ENCODE results near the gene TBX4.

The TBX4 gene

DNA sequence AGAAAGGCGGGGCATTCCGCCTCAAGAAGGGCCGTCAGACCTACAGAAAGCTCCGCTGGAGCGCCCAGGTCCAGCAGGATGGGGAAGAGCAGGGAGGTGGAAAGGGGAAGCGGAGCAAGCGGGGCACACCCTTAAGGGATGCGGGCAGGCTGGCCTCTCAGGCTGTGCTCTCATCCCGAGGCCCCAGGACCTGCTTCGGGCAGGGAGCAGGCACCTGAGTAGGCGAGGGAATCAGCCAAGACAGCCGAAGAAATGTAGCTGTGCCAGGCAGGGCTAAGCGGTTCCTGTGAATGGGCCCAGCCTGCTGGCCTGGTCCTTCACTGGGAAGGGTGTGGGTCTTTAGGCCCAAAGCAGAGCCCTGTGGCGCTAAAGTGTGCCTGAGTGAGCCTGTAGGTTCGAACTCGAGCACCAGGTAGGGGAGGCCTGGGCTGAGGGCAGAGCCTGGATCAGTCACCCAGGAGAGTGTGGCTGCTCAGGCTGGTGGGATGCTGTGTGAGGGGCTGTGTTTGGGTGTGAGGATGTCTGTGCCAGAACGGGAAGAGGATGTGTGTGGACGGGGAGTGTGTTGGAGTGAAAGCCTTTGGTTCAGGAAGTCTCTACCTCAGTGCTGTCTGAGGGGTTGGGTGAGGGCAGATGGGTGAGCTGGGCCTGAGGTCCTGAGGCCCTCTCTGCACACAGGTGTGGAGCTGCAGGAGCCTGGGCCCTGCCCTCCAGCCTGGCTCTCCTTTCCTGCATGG lies 3.3 kb downstream of the TBX4 start:
- DNase-seq: no peak

DNA sequence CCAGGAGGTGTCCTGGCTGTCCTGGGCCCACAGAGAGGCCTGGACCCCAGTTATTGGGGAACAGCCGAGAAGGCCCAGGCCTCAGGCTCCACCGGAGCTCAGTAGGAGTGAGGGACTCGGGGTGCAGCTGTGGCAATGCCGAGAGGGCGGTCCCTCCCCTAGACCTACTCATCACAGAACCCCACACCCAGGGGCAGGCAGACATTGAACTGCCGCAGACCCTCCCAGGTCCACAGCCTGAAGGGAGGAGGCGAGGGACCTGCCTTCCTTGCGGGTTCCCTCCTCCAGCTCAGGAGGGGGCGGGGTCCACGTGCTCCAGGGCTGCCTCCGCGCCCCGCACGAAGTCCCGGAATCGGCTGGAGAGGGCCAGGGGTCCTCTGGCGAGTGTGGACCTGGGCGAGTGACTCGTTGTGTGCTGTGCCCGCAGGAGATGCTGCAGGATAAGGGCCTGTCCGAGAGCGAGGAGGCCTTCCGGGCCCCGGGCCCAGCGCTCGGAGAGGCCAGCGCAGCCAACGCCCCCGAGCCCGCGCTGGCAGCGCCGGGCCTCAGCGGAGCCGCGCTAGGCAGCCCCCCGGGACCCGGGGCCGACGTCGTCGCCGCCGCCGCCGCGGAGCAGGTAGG lies 3.9 kb downstream of the TBX4 start:
- DNase-seq: no peak

DNA sequence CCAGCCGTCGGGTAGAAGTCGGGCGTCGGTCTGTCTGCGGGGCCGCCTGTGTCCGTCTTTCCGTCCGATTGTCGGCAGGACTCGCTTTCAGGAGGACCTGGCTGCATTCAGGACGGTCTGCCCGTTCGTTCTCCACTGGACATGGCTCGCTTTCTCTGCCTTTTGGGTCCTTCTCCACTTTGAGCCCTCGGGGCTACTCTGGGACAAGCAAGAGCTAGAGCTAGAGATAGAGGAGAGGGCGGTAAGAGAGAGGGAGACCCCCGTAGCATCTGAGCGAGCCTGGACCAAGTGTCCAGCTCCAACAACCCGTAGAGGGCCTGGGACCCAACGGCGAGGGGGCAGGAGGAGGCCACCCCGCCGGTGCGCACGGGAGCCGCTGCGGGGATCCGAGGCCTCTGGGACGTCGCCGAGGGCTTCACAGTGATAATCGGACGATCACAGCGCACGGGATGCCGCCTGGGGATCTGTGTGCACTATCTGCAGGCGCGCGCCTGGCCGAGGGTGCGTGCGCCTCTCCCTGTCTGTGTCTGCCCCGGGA lies 4.5 kb downstream of the TBX4 start:
- no peak for DNase-seq

DNA sequence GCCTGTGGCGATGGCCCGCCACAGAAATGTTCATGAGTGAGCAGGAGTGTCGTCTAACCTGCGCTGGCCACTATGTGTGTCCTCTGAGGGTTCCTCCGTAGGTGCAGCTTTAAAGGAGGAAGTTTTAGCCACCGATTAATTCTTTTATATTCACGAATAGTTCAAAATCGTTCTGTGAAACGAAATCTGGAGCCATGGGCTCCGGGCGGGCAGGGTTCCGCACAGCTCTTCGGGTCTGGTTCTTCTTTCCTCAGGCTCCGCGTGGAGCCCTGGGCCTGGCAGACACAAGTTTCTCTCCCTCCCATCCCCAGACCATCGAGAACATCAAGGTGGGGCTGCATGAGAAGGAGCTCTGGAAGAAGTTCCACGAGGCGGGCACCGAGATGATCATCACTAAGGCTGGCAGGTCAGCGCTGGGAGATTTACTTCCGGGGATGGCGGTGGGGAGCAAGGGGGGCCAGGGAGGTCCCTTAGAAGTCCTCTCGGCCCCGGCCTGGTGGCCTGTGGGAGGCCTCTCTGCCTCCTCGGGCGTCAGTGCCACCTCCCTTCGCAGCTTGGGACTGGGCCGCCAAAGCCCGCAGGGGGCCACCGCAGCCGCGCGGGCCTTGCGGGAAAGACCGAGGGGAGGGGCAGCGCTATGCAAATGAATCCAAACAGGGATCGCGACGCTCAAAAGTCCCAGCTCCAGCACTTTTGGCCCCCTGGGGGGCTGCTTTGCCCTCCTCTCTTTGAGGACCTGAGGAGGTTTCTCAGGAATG lies 5.2 kb downstream of the TBX4 start:
- DNase-seq: no peak

DNA sequence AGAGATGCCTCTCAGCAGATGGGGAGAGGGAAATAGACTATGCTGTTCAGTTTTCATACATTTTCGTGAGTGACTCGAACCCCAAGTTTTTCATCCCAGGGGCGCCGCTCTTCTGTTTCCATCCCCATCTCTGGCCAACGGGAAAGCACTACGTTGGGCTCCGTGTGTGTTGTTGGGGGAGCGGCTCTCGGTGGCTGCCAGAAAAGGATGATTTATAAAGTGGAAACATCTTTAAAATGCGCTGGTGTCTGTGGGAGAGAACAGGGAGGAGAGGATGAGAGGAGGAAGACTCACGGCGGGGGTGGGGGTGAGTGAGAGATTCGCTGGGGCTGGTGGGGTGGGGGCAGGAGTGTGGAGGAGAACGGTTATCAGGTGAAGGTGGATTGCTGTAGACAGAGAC lies 5.8 kb downstream of the TBX4 start:
- DNase-seq: no peak

DNA sequence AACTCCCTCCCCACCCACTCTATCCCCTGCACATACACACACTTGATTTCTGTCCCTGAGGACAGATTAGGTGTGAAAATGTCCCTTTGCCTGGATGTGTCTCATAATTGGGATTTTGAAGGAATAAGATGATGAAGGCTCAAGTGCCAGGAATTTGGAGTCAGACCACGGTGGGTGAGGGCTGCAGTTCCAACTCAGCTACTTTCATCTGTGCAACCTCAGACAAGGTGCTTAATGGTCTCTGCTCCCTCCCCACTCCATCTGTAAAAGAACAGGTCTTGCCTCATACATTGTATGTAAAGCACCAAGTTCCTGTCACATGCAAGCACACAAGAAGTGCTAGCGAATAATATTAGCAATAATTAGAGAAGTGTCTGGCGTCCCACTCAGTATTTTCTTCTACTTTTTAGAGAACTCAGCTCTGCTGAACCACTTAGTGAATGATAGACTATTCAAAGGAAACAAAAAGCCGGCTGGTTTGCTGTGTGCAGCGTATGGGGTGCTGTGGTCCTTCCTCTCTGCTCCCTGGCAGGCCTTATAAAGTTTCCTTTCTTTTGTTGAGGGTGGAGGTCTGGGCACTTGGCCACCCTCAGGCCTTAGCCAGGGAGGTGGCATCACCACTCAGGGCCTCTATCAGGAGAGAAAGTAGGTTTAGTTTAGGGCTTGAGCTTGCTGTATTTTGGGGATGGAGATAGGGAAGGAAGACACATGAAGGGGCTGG lies 6.4 kb downstream of the TBX4 start:
- DNase-seq: no peak

DNA sequence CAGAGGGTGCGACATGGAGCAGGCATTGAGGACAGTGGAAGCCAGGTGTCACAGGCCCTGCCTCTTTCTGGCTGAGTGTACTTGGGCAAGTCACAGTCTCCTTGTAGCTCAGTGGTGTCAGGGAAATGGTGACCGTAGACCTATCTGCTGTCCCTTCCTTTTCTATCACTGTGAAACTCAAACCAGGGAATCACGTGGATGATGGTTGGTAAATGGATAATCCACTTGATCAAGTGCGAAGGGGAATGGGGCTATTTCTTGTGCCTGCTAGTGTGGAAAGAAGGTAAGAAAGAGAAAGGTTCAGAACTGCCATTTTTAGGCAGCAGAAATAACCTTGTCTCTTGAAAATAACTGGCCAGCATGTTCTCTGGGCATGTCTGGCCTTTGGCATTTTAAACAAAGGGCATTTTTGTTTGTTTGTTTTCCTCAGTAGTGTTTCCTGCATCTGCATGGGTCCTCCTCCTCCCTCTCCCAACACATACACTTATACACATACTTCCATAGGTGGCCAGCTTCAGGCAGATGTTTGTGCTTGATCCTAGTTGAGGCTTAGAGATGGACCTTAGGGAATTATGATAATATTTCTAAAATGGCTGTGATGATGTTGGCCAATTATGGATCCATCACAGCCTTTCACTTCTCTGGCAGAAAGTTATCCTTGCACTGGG lies 7.1 kb downstream of the TBX4 start:
- DNase-seq: no peak

DNA sequence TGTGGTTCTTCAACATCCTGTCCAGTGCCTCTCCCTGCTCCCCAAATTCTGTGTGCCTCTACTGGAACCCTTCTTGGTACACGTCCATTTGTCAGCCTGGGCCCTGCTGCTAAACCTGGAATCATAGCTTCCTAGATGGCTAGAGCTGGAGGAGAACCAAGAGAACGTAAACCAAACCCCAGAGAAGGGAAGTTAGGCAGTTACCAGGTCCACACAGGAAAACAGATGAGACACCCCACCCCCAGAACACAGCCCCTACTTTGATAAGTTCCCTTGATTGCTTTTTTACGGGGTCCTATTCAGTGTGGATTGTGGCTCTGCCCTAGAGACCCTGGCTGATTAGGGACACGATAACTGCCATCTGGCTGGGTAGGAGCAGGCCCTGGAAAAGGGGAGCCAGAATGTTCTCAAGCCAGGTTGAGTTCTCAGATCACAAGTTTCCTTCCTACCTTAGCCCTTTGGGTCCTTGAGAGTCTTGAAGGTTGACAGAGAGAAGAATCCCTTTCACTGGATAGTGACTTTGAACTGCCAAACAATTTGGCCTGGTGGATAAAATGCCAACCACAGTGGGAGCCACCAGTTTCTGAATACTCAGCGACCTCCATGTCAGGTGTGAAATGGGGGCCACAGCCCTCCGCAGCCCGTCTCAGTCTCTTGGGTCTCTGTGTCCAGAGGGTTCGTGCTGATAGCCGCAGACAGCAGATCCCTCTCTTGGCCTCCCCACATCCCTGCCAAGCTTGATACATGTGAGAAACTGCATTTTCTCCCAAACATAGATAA lies 7.9 kb downstream of the TBX4 start:
- DNase-seq: no peak

DNA sequence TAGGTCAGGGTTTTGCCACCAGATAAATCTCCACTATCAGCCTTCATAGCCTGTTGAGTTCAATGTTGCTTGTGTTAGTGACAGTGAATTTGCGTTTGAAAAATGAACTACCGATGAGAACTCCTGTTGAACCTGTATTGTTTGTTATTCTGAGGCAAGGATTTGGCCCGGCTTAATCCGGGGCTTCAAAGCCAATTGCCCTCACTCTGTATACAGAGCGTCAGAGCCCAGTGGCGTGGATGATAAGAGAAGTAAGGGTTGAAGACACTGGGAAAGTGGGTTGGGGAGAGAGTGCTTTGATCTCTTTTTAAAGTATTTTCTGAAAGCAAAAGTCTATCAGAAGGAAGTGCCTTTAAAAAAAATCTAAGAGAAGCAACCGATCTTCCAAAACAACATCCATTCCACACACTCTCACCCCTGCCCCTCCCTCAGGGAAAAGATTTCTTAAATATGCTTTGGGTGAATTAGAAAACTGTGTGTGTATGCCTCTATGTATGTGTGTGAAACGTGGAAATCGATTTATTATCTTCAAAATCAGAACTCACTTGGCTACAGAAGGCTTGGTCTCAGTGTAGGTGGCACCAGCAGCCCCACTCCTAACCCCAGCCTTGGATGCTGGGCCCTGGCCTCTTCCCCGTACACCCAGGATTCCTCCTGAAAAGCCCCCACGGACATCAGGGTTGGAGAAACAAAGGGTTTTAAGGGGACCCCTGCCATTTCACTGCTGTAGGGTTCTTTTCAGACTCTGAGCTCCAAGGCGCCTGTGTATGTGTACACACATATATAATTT lies 8.8 kb downstream of the TBX4 start:
- DNase-seq: no peak

DNA sequence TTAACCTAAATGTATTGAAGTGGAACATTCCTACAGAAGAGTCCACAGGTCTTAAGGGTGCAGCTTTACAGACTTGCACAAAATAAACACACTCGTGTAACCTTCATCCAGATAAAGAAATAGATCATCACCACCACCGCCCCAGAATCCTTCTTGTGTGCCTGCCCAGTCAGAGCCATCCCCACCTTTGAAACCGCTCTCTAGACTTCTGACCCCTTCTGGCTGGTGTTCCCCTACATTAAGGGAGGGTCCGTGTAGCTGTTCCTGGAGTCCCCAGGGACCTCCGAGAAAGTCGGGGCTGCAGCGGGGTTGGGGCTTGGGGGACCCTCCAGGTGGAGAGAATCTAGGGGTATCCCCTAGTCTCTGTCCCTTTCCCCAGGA lies 9.4 kb downstream of the TBX4 start:
- no peak for DNase-seq

DNA sequence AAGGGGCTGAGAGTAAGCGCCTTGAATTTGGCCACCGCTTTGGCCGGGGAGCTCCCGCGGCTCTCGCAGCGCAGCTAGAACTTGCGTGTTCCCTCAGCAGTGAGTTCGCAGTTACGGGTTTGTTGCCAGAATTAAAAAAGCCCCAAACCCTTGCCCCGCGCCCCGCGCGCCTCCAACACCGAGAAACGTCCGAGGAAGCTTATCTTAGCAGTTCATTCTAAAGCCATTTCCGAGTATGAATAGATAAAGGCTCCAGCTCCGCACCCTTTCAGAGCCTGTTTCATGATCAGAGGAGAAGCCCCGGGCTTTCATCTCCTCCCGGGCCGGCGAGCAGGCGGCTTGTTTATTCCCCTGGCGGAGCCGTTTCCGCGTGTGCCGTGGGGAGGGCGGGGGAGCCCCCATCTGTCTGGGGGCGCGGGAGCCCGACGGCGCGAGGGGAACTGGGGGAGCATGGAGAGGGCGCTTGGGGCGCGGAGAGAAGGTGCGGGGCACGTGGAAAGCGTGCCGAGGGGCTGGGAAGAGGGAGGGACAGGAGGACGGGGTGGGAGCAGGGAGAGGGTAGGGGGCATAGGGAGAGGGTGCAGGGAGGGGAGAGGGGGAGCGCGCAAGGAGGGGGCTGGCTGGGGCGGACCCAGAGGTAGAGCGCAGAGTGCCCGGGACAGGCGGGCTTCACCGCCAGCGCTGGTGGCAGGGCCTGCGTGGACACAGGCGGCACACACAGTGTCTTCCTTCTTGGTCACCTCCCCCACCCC lies 9.9 kb downstream of the TBX4 start:
- DNase-seq: no peak

DNA sequence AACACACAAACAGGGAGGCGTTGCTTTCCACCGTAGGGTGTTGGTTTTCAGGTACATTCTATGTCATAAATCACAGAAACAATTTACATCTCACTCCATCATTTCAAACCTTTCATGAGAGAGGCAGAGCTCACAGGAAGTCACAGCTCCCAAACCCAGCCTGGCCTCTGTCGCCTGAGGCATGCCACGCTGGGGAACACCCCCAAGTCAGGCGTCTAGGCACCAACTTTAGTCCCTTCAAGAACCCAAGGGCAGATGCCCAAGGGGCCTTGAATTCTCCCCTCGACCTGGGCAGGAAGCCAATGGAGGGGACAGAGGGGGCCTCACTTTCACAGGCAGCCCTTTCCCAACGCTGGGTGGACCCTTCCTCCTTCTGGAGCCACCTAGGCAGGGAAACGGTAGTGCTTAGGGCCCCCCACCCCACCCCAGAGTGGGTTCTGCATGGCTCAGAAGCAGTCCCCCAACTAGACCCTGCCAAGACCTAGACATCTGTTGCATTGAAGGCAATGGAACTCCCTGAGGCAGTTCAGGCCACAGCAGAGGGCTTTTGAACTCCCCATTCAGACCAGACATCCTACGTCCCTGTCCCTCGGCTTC lies 10.6 kb downstream of the TBX4 start:
- no peak for DNase-seq

DNA sequence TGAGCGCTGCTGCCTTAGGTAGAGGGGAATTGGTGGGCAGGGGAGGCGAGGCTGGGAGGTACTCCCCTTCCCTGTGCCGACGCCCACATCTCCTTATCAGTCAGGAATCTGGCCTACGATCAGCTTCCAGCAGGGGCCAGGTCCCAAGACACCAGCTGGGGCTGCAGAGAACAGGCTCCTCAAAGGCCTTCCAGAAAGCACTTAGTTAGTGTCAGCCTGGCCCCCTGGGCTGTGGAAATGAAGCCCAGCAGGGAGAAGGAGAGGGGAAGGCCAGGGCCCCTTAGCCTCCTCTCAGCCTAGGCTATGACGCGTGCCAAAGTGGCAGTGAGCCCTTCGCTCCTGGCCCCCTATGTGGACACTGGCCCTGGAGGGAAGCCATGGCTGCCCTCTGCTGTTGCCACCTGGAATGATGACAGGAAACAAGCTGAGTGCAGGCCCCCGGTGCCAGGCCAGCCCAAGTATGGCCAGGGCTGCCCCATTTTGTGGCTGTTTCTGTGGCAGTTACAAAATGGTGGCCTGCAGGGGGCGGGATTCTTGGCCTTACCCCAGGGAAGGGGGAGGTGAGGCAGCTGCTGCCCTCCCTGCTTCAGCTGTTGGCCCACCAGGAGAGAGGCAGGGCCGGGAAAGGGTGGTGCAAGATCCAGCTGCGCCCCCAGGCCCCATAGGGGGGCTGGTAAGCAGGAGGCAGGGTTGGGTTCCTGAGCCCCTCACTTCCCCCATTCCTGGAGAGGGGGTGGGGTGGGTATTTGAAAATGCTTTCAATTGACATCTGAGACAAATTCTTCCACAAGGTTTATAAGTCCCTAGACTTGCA lies 11.3 kb downstream of the TBX4 start:
- no peak for DNase-seq

DNA sequence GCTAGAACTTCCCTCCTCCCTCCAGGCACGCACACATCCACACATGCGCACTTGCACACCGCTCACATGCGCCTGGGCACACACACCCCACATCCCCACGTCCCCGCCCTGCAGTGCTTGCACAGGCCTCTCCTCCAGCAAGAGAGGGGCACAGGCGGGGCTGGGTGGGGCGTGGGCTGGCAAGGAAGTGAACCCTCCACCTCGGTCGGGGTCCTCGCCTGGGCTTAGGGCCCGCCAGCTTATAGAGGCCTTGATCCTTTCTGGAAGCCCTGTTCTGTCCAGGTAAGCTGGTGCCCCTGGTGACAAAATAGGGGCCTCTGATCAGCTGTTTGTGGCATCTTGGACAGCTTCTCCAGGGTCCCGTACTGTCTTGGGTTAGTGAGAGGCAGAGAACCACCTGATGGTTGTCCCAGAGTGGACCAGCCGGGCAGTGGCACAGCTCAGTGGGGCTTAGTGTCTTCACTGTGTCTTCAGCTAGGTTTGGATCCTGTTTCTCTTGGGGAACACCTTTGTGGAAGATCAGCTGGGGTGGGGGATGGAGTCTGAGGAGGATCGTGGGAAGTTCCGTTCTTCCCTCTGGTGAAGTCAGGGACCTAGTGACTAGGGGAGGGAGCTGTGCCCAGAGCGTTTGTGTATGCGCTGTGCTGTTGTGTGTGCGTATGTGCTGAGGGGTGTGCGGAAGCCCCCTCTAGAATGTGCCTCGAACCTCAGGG lies 12.1 kb downstream of the TBX4 start:
- no peak for DNase-seq

DNA sequence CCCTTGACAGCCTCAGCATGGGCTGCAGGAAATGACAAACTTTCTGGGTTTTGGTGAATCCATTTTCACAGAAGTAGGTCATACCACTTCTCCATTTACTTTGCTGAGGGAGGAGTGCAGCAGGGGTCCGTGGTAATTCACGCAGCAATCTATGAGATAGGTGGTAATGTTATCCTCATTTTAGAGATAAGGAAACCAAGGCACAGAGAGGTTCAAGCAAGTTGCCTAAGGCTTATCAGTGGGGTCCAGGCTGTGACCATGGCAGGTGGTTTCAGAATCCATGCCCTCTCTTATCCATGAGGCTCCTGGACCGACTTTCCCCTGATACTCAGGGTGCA lies 12.6 kb downstream of the TBX4 start:
- DNase-seq: no peak

DNA sequence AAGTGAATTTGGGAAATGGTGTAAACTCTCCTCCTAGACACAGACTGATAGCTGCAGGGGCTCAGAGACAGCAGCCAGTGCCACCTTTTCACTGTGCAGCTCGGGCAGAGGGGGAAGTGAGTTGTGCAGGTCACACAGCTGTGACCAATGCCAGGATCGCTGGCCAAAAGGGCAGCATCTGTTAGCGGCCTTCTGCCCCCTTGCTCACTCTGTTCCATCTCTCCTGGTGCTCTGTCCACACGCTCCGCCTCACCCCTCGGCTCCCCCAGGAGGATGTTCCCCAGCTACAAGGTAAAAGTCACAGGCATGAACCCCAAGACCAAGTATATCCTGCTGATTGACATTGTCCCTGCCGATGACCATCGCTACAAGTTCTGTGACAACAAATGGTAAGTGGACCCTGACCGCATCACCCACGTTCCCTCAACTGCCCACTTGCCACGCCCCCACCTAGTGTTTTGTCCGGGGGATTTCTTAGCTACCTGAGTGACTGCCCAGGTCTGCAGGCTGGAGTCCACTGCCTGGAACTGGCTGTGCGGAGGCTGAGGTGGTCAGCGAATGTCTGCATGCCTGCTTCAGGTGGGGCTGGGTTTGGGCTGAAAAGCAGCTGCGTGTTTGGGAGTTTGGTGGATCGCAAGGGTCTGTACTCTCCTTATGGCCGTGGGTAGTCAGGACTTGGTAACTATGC lies 13.5 kb downstream of the TBX4 start:
- DNase-seq: no peak

DNA sequence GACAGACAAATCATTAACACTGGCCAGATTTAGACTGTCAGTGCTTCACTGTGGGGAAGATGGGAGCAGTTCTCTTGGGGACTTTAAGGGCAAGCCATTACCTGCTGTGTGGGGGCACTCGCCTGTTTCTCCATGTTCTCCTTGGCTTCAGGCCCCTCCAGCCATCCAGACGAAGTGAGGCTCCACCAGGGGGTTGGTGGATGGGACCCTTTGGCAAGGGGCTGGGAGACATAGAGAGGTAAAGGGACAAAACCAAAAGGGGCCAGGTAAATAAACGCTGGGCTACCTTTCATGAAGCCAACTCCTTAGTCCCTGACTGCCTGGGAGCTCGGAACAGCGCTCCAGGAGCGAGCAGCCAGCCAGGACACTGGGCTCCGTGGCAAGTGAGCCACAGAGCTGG lies 14.0 kb downstream of the TBX4 start:
- no peak for DNase-seq

Data from NCI-H2171 (cell line).